HG02610 (cell line): Measurements from ENCODE around the gene PCDH17.

Experiments used
- ATAC-seq: cut with Tn5 transposase; IDR thresholded peaks from one replicate; pipeline ENCODE4 v1.9.1; 2021; ENCODE audit warnings: mild to moderate bottlenecking, moderate library complexity; ENCODE audit not compliant: unreplicated experiment

Gene PCDH17

GRCh38 chr13:57724486-57725272 is 93.1 kb downstream of the PCDH17 start:
- no peak for ATAC-seq

GRCh38 chr13:57725480-57725879 is 93.9 kb downstream of the PCDH17 start:
- no peak for ATAC-seq

DNA sequence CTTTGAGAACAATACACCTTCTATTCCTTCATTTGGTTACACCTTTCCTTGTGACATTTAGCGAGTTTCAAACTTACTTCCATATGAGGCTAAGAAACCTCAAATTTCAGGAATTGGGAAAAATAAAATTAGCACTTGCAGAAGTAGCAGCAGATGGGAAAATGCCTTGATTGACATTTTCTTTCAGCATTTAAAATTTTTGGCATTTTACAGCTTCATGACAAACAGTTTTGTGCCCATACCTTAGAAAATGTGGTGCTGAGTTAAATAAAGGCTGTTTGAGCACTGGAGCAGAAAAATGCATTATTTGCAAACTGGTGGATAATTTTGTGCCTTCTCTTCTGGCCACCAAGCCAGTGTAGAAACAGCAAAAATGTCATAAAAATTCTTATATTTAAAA is 95.4 kb downstream of the PCDH17 start:
- no peak for ATAC-seq

GRCh38 chr13:57734306-57734705 is 102.8 kb downstream of the PCDH17 start:
- no peak for ATAC-seq

- ATAC-seq, result no peak
Observed at GRCh38 chr13:57739089-57739488, 107.5 kb downstream of the PCDH17 start.

GRCh38 chr13:57739543-57740190 is 108.1 kb downstream of the PCDH17 start:
- ATAC-seq, result no peak

DNA sequence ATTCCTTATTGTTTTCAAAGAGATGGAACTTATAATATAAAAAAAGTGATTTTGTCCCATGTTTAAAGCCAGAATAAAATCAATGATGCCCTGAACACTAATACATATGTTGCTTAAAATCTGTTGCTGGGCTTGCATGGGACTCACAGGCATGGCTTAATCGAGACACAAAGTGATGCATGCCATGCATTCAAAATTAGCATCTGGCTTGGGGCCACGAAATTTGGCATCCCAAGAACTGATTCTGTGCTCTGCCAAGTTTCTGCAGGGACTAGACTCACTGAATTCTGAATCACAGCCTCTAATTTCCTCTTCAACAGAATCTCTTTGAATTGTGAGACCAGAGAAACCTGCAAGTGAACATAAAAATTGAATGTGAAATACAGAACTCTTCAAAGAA is 109.2 kb downstream of the PCDH17 start:
- no peak for ATAC-seq

GRCh38 chr13:57748096-57748495 is 116.6 kb downstream of the PCDH17 start:
- ATAC-seq, result no peak

DNA sequence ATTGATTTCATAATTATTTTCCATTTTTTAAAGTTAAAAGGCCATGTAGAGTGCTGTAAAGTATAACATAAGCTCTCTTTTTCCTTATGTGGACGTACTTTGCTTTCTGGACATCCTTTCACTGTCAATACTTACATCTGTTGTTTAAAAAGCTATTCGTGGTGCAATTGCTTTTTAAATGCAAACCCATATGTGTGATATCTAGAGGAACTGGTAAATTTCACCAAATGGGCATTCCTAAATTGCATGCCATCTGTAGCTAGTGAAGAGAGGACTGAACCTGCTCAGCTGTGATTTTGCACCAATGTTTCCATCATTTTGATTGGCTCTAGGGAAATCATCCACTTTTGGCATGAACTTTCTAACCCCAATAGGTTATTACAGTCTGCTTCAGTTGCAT is 129.4 kb downstream of the PCDH17 start:
- no peak for ATAC-seq

- no peak for ATAC-seq
Observed at GRCh38 chr13:57763689-57764088, 132.1 kb downstream of the PCDH17 start.
